ENCODE results near the gene HERC3. TPM values are rescaled to one million over a fixed set of nuclear protein-coding genes. Genes with fewer than 3 reads are reported as not detected.

HERC3 gene
- total and polyA plus RNA-seq, 4 donors: 5.1 to 22.1 (median 10.0) TPM

DNA sequence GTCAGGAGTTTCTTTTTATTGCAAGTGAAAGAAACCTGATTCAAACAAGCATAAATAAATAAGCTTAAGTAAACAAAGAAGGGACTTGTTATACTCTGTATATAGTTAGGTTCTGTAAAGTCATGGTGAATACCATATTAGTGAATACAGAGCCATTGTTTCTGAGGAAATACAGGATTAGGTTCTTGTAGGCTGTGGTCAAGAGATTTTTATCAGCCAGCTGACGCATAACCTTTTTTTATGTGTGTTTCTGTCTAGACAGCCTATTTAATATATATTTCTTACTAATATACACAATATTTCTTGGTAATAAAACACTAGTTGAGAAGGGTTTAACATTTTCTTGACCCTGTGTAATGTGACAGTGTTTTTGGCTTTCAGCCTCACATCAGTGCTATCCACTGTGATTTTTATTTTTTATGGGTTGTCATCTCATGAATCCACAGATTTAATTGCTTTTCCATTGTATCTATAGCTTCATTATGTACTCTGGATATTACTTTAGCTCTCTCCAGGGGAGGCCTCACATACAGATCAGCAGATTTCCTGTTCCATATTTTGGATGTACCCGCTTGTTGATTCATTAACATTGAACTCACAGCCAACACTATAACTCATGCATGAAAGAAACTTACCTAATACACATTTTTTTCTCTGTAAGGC is 8.0 kb downstream of the HERC3 start:
- Histone ChIP-seq H3K27ac (ENCODE audit: low read depth in 1 of 2, low read length in 2 of 2) (no peak overlapping the region), H3K4me1 (ENCODE audit: control insufficient read depth in 4 of 4, insufficient read depth in 4 of 4, low read length in 3 of 4) (peaks cover 0 to 4% (median 2%) of the 10 kb centered on the region in 4 donors), H3K4me3 (ENCODE audit: low read depth in 1 of 3, low read length in 3 of 3) (no peak overlapping the region), H3K36me3 (ENCODE audit: control insufficient read depth in 4 of 4, insufficient read depth in 3 of 4, low read depth in 1 of 4, low read length in 3 of 4) (peaks cover 2 to 13% (median 4%) of the 10 kb centered on the region in 4 donors), H3K9me3 (ENCODE audit: control insufficient read depth in 4 of 4, low read length in 3 of 4) (no peaks in the 10 kb centered on the region), H3K27me3 (ENCODE audit: control insufficient read depth in 4 of 4, insufficient read depth in 4 of 4, low read length in 3 of 4) (no peaks in the 10 kb centered on the region), H3K9ac (ENCODE audit: low read depth in 1 of 2, low read length in 2 of 2) (no peak overlapping the region)
- WGBS: 93% methylated on average over 2 of the region's 2 CpGs
- TF ChIP-seq EGR1 (IDR thresholded peaks at IDR 0.05; ENCODE audit: low read depth in 2 of 2): no peak
- TF ChIP-seq FOXA1 (IDR thresholded peaks at IDR 0.05): no peak
- no peak for TF ChIP-seq NR2F2 (IDR thresholded peaks at IDR 0.05)
- no peak for TF ChIP-seq SP1 (IDR thresholded peaks at IDR 0.05)
- TF ChIP-seq, protein P1, sequence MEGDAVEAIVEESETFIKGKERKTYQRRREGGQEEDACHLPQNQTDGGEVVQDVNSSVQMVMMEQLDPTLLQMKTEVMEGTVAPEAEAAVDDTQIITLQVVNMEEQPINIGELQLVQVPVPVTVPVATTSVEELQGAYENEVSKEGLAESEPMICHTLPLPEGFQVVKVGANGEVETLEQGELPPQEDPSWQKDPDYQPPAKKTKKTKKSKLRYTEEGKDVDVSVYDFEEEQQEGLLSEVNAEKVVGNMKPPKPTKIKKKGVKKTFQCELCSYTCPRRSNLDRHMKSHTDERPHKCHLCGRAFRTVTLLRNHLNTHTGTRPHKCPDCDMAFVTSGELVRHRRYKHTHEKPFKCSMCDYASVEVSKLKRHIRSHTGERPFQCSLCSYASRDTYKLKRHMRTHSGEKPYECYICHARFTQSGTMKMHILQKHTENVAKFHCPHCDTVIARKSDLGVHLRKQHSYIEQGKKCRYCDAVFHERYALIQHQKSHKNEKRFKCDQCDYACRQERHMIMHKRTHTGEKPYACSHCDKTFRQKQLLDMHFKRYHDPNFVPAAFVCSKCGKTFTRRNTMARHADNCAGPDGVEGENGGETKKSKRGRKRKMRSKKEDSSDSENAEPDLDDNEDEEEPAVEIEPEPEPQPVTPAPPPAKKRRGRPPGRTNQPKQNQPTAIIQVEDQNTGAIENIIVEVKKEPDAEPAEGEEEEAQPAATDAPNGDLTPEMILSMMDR (IDR thresholded peaks at IDR 0.05; ENCODE audit: low read depth, low read length, missing input control): no peak
- no peak for TF ChIP-seq RAD21 (IDR thresholded peaks at IDR 0.05)
- no peak for TF ChIP-seq HNF4G (IDR thresholded peaks at IDR 0.05)
- TF ChIP-seq, protein P2, sequence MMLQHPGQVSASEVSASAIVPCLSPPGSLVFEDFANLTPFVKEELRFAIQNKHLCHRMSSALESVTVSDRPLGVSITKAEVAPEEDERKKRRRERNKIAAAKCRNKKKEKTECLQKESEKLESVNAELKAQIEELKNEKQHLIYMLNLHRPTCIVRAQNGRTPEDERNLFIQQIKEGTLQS (IDR thresholded peaks at IDR 0.05): no peak
- no peak for TF ChIP-seq GABPA (IDR thresholded peaks at IDR 0.05 in 1 of 2, conservative IDR thresholded peaks at IDR 0.05 in 1 of 2)
- TF ChIP-seq HNF4A (conservative IDR thresholded peaks at IDR 0.05): no peak
- no peak for TF ChIP-seq JUND (IDR thresholded peaks at IDR 0.05)
- TF ChIP-seq, protein P3, sequence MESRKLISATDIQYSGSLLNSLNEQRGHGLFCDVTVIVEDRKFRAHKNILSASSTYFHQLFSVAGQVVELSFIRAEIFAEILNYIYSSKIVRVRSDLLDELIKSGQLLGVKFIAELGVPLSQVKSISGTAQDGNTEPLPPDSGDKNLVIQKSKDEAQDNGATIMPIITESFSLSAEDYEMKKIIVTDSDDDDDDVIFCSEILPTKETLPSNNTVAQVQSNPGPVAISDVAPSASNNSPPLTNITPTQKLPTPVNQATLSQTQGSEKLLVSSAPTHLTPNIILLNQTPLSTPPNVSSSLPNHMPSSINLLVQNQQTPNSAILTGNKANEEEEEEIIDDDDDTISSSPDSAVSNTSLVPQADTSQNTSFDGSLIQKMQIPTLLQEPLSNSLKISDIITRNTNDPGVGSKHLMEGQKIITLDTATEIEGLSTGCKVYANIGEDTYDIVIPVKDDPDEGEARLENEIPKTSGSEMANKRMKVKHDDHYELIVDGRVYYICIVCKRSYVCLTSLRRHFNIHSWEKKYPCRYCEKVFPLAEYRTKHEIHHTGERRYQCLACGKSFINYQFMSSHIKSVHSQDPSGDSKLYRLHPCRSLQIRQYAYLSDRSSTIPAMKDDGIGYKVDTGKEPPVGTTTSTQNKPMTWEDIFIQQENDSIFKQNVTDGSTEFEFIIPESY (IDR thresholded peaks at IDR 0.05): no peak
- TF ChIP-seq, protein P4, sequence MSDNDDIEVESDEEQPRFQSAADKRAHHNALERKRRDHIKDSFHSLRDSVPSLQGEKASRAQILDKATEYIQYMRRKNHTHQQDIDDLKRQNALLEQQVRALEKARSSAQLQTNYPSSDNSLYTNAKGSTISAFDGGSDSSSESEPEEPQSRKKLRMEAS (IDR thresholded peaks at IDR 0.05): no peak
- TF ChIP-seq TAF1 (conservative IDR thresholded peaks at IDR 0.05): no peak
- no peak for DNase-seq (ENCODE audit: low spot score)

DNA sequence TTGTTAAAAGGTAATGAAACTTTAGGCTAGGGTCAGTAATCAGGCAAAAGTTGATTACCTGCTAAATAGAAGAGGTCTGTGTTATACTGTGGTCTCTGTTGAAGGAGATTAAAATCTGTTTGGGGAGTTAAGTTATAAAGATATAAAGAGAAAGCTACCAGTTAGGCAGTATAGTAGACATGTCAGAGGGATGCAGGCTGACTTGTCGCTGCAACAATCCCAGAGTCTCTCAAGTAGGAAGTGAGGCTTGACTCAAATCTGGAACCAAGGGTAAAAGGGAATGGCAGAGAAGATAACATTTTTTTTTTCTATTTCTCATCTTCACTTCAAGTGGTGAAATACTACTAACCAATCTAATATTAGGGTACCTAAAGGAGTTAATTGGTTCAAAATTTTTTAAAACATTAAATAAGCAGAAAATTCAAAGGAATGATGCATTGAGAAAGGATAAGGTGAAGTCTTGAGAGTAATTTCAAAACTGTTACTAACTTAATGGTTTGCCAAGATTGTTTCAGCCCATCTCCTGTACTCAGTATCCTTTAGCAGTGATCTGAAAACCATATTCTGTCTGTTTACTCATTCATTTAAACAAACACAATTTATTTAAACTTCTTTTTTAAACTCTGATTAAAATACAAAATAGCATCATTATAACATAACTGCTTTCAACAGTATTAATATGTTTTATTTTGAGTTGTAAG is 12.8 kb downstream of the HERC3 start:
- Histone ChIP-seq H3K9ac (ENCODE audit: low read depth in 1 of 2, low read length in 2 of 2) (no peak overlapping the region), H3K27me3 (ENCODE audit: control insufficient read depth in 4 of 4, insufficient read depth in 4 of 4, low read length in 3 of 4) (no peaks in the 10 kb centered on the region), H3K36me3 (ENCODE audit: control insufficient read depth in 4 of 4, insufficient read depth in 3 of 4, low read depth in 1 of 4, low read length in 3 of 4) (peaks cover 0 to 17% (median 6%) of the 10 kb centered on the region in 4 donors), H3K27ac (ENCODE audit: low read depth in 1 of 2, low read length in 2 of 2) (no peak overlapping the region), H3K4me3 (ENCODE audit: low read depth in 1 of 3, low read length in 3 of 3) (no peak overlapping the region), H3K9me3 (ENCODE audit: control insufficient read depth in 4 of 4, low read length in 3 of 4) (no peaks in the 10 kb centered on the region), H3K4me1 (ENCODE audit: control insufficient read depth in 4 of 4, insufficient read depth in 4 of 4, low read length in 3 of 4) (peaks cover 0 to 2% (median 0%) of the 10 kb centered on the region in 4 donors)
- 93% methylated on average over 1 of the region's 1 CpG for WGBS
- no peak for DNase-seq (ENCODE audit: low spot score)
- no peak for TF ChIP-seq FOXA2 (IDR thresholded peaks at IDR 0.05)
- no peak for TF ChIP-seq SP1 (IDR thresholded peaks at IDR 0.05)
- TF ChIP-seq, protein P3 (IDR thresholded peaks at IDR 0.05): no peak
- TF ChIP-seq, protein P1 (IDR thresholded peaks at IDR 0.05; ENCODE audit: low read depth, low read length, missing input control): no peak
- no peak for TF ChIP-seq FOXA1 (IDR thresholded peaks at IDR 0.05)
- TF ChIP-seq, protein P5, sequence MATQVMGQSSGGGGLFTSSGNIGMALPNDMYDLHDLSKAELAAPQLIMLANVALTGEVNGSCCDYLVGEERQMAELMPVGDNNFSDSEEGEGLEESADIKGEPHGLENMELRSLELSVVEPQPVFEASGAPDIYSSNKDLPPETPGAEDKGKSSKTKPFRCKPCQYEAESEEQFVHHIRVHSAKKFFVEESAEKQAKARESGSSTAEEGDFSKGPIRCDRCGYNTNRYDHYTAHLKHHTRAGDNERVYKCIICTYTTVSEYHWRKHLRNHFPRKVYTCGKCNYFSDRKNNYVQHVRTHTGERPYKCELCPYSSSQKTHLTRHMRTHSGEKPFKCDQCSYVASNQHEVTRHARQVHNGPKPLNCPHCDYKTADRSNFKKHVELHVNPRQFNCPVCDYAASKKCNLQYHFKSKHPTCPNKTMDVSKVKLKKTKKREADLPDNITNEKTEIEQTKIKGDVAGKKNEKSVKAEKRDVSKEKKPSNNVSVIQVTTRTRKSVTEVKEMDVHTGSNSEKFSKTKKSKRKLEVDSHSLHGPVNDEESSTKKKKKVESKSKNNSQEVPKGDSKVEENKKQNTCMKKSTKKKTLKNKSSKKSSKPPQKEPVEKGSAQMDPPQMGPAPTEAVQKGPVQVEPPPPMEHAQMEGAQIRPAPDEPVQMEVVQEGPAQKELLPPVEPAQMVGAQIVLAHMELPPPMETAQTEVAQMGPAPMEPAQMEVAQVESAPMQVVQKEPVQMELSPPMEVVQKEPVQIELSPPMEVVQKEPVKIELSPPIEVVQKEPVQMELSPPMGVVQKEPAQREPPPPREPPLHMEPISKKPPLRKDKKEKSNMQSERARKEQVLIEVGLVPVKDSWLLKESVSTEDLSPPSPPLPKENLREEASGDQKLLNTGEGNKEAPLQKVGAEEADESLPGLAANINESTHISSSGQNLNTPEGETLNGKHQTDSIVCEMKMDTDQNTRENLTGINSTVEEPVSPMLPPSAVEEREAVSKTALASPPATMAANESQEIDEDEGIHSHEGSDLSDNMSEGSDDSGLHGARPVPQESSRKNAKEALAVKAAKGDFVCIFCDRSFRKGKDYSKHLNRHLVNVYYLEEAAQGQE (IDR thresholded peaks at IDR 0.05): no peak
- TF ChIP-seq RXRA (IDR thresholded peaks at IDR 0.05): no peak
- TF ChIP-seq HNF4G (IDR thresholded peaks at IDR 0.05): no peak
- TF ChIP-seq TAF1 (conservative IDR thresholded peaks at IDR 0.05): no peak
- no peak for TF ChIP-seq HNF4A (conservative IDR thresholded peaks at IDR 0.05)
- TF ChIP-seq RAD21 (IDR thresholded peaks at IDR 0.05): no peak

Measured in liver (tissue), 9 donors.